K562 (cell line): ENCODE data around the gene COPE. TPM values are rescaled to one million over a fixed set of nuclear protein-coding genes. Genes with fewer than 3 reads are reported as not detected.

Source experiments
- CREB3 ChIP-seq: fragments of 450-650 bp; conservative IDR thresholded peaks from 2 replicates; pipeline ENCODE4 v1.6.1; 2016; ENCODE audit warnings: missing genetic modification characterization, low read depth, mild to moderate bottlenecking, missing compliant biosample characterization, moderate library complexity
- DIDO1 ChIP-seq: fragments of 450-650 bp; IDR thresholded peaks from 2 replicates; pipeline ENCODE4 v1.6.1; 2016; ENCODE audit warnings: low read depth, missing biosample characterization, missing genetic modification characterization
- DPF2 ChIP-seq: fragments of 450-650 bp; IDR thresholded peaks from 2 replicates; pipeline ENCODE4 v1.6.1; 2016
- HDAC2 ChIP-seq: fragments of 450-650 bp; IDR thresholded peaks from 2 replicates; pipeline ENCODE4 v1.6.1; 2016; ENCODE audit warnings: mild to moderate bottlenecking
- HDGF ChIP-seq: fragments of 450-650 bp; IDR thresholded peaks from 2 replicates; pipeline ENCODE4 v1.6.1; 2016
- HEY1 ChIP-seq: fragments of 250-450 bp; sonication (Bioruptor Pico); IDR thresholded peaks from 2 replicates; pipeline ENCODE4 v1.5.0; 2020; ENCODE audit warnings: mild to moderate bottlenecking, moderate library complexity, borderline replicate concordance
- MAFK ChIP-seq: IDR thresholded peaks from 2 replicates; pipeline ENCODE4 v1.6.1; 2011; ENCODE audit warnings: low read length, improper control_type of control experiment
- NCOA6 ChIP-seq: fragments of 450-650 bp; IDR thresholded peaks from 2 replicates; pipeline ENCODE4 v1.6.1; 2017; ENCODE audit warnings: mild to moderate bottlenecking
- NFXL1 ChIP-seq: fragments of 450-650 bp; formaldehyde crosslinking; IDR thresholded peaks from 2 replicates; pipeline ENCODE4 v1.4.0; 2021; ENCODE audit warnings: mild to moderate bottlenecking
- RFX7 ChIP-seq: fragments of 250-450 bp; sonication (Bioruptor Pico); IDR thresholded peaks from 2 replicates; pipeline ENCODE4 v1.5.1; 2021; ENCODE audit warnings: mild to moderate bottlenecking
- SMARCC2 ChIP-seq: fragments of 450-650 bp; IDR thresholded peaks from 2 replicates; pipeline ENCODE4 v1.6.1; 2017; ENCODE audit warnings: antibody characterized with exemption, moderate library complexity, mild to moderate bottlenecking, low read depth
- SP1 ChIP-seq: sonication (generic); formaldehyde crosslinking; IDR thresholded peaks from 2 replicates; pipeline ENCODE4 v1.8.1; 2022; ENCODE audit warnings: mild to moderate bottlenecking, missing genetic modification reagents
- YY1 ChIP-seq, 3 experiments: IDR thresholded peaks; 2 replicates each; pipeline ENCODE4 v1.6.1; 2011; ENCODE audit warnings: low read length in 2 of 3, mild to moderate bottlenecking in 2 of 3, moderate library complexity in 2 of 3, borderline replicate concordance in 1 of 3, control low read depth in 1 of 3, low read depth in 1 of 3; ENCODE audit not compliant: insufficient read depth in 3 of 3, insufficient replicate concordance in 2 of 3, control insufficient read depth in 1 of 3, insufficient read length in 1 of 3; ENCODE audit errors: extremely low read depth in 1 of 3
- ZNF41 ChIP-seq: fragments of 250-450 bp; sonication (Bioruptor Pico); conservative IDR thresholded peaks from 2 replicates; pipeline ENCODE4 v1.4.0; 2020; ENCODE audit warnings: mild to moderate bottlenecking
- polyA plus RNA-seq, 8 experiments: library from polyadenylated mRNA; depleted of rRNA in 4 of 8; stranded (reverse) in 5 of 8; unstranded in 3 of 8; fragments of >200 nt; fragmentation: Nextera tagmentation in 2 of 8; fragmentation: Illumina TruSeq in 1 of 8; extraction: Ambion mirVana in 2 of 8; extraction: Trizol in 1 of 8; gene quantifications; 2 replicates each; pipeline versions ENCODE4 v1.2.1 to v1.2.3, GENCODE V29; 2011 to 2014; ENCODE audit warnings: inconsistent platforms in 1 of 8, missing spikeins in 1 of 8
- total RNA-seq, 7 experiments: library from RNA; depleted of rRNA in 6 of 7; stranded (reverse); fragments of >200 nt in 6 of 7; fragmentation: Illumina TruSeq in 2 of 7; extraction: Trizol in 2 of 7; gene quantifications; 2 replicates each; pipeline versions ENCODE4 v1.2.1 to v1.2.3, GENCODE V29; 2011 to 2021; ENCODE audit warnings: low replicate concordance in 1 of 7

Gene COPE
- total and polyA plus RNA-seq, 9 of the 15 experiments (the other 6 are each of a cell fraction or from before 2014, with no cell fraction given), result 5.8 to 273 (median 147) TPM

- no peak for TF ChIP-seq NCOA6
- TF ChIP-seq MAFK, result no peak
- no peak for TF ChIP-seq HDAC2
- TF ChIP-seq CREB3 (tag), result no peak
- TF ChIP-seq HDGF, result peak; percentile 93
- TF ChIP-seq HEY1, result no peak
- no peak for TF ChIP-seq RFX7 (CRISPR knock-in tag)
- no peak for TF ChIP-seq ZNF41
- no peak for TF ChIP-seq YY1 (IDR thresholded peaks at IDR 0.05; ENCODE audit: borderline replicate concordance in 1 of 3, control insufficient read depth in 1 of 3, extremely low read depth in 1 of 3, insufficient read depth in 3 of 3, insufficient read length in 1 of 3, insufficient replicate concordance in 2 of 3, low read depth in 1 of 3, low read length in 2 of 3)
- TF ChIP-seq SMARCC2, result no peak
- no peak for TF ChIP-seq NFXL1 (CRISPR knock-in tag)
- 0 out of 2 replicates have a peak, but pooled peaks have one; percentile 19 for TF ChIP-seq DPF2
- TF ChIP-seq SP1 (CRISPR knock-in tag), result peak; percentile 79
- no peak for TF ChIP-seq DIDO1 (tag)
- TF ChIP-seq, all 486 proteins: peak for 15
Measured at GRCh38 chr19:18879579-18880373, 39.4 kb downstream of the COPE start (continued).
